K562 (cell line): ENCODE results near the gene PMVK. TPM values are rescaled to one million over a fixed set of nuclear protein-coding genes. Genes with fewer than 3 reads are reported as not detected.

ENCODE experiments used
- CREB3 ChIP-seq: fragments of 450-650 bp; conservative IDR thresholded peaks from 2 replicates; pipeline ENCODE4 v1.6.1; 2016; ENCODE audit warnings: missing genetic modification characterization, low read depth, mild to moderate bottlenecking, missing compliant biosample characterization, moderate library complexity
- CTCFL ChIP-seq: IDR thresholded peaks from 2 replicates; pipeline ENCODE4 v1.6.1; 2011; ENCODE audit warnings: borderline replicate concordance, low read depth, mild to moderate bottlenecking, moderate library complexity, low read length; ENCODE audit not compliant: insufficient read depth, poor library complexity, severe bottlenecking
- FOXK2 ChIP-seq, 2 experiments: fragments of 450-650 bp; IDR thresholded peaks in 1 of 2; conservative IDR thresholded peaks in 1 of 2; 2 replicates each; pipeline ENCODE4 v1.6.1; 2016; ENCODE audit warnings: low read depth in 2 of 2, mild to moderate bottlenecking in 1 of 2
- KLF10 ChIP-seq: fragments of 250-450 bp; sonication (Bioruptor Pico); IDR thresholded peaks from 2 replicates; pipeline ENCODE4 v1.6.1; 2021; ENCODE audit warnings: matching md5 sums
- MYC ChIP-seq, 2 experiments: fragments of 250-450 bp in 1 of 2; sonication (Bioruptor Pico) in 1 of 2; IDR thresholded peaks; 2 replicates each; pipeline versions ENCODE4 v1.5.1 to v1.6.1; 2012 to 2021; ENCODE audit warnings: low read depth in 2 of 2, borderline replicate concordance in 1 of 2, improper control_type of control experiment in 1 of 2, low read length in 1 of 2, mild to moderate bottlenecking in 1 of 2, moderate library complexity in 1 of 2
- PRDM10 ChIP-seq: fragments of 450-650 bp; IDR thresholded peaks from 2 replicates; pipeline ENCODE4 v1.6.1; 2018; ENCODE audit not compliant: partially characterized antibody
- RERE ChIP-seq: sonication (generic); formaldehyde crosslinking; IDR thresholded peaks from 2 replicates; pipeline ENCODE4 v1.8.0; 2023; ENCODE audit warnings: missing genetic modification reagents, mild to moderate bottlenecking, borderline replicate concordance
- SOX6 ChIP-seq: fragments of 450-650 bp; IDR thresholded peaks from 2 replicates; pipeline ENCODE4 v1.6.1; 2014; ENCODE audit warnings: mild to moderate bottlenecking
- WHSC1 ChIP-seq: IDR thresholded peaks from one replicate; pipeline ENCODE4 v1.6.1; 2012; ENCODE audit warnings: low read length, control low read depth, inconsistent platforms
- polyA plus RNA-seq, 8 experiments: library from polyadenylated mRNA; depleted of rRNA in 4 of 8; stranded (reverse) in 5 of 8; unstranded in 3 of 8; fragments of >200 nt; fragmentation: Nextera tagmentation in 2 of 8; fragmentation: Illumina TruSeq in 1 of 8; extraction: Ambion mirVana in 2 of 8; extraction: Trizol in 1 of 8; gene quantifications; 2 replicates each; pipeline versions ENCODE4 v1.2.1 to v1.2.3, GENCODE V29; 2011 to 2014; ENCODE audit warnings: inconsistent platforms in 1 of 8, missing spikeins in 1 of 8
- total RNA-seq, 7 experiments: library from RNA; depleted of rRNA in 6 of 7; stranded (reverse); fragments of >200 nt in 6 of 7; fragmentation: Illumina TruSeq in 2 of 7; extraction: Trizol in 2 of 7; gene quantifications; 2 replicates each; pipeline versions ENCODE4 v1.2.1 to v1.2.3, GENCODE V29; 2011 to 2021; ENCODE audit warnings: low replicate concordance in 1 of 7

PMVK gene
- total and polyA plus RNA-seq, 9 of the 15 experiments (the other 6 are each of a cell fraction or from before 2014, with no cell fraction given) = 1.1 to 15.3 (median 6.3) TPM

- 0 out of 2 replicates have a peak, but pooled peaks have one; percentile 71 for TF ChIP-seq RERE (CRISPR knock-in tag)
- TF ChIP-seq CTCFL = no peak
- TF ChIP-seq CREB3 = no peak
- no peak for TF ChIP-seq KLF10
- no peak for TF ChIP-seq SOX6
- no peak for TF ChIP-seq PRDM10
- TF ChIP-seq WHSC1 = no peak
- 0 out of 2 replicates have a peak, but pooled peaks have one; percentile 37 for TF ChIP-seq MYC (IDR thresholded peaks at IDR 0.05; ENCODE audit: low read depth, low read length)
- no peak; the same call in 1 of the 2 replicates for TF ChIP-seq MYC (CRISPR knock-in tag; IDR thresholded peaks at IDR 0.05; ENCODE audit: borderline replicate concordance, low read depth)
- TF ChIP-seq FOXK2 (conservative IDR thresholded peaks at IDR 0.05 in 1 of 2, IDR thresholded peaks at IDR 0.05 in 1 of 2; ENCODE audit: low read depth in 2 of 2) = peak in 1 of 2 experiments; percentile 63; a peak in 2 of 4 replicates
Measured at GRCh38 chr1:154974808-154975408, 38.4 kb upstream of the PMVK start (continued).
